B cell (primary cell): Measurements from ENCODE around the gene SOCS4.

ENCODE experiments used
- EZH2 ChIP-seq: IDR thresholded peaks from 2 replicates; pipeline ENCODE4 v1.6.1; 2012; ENCODE audit warnings: borderline replicate concordance, low read depth, mild to moderate bottlenecking, moderate library complexity, low read length; ENCODE audit not compliant: insufficient read depth, poor library complexity, severe bottlenecking
- TF ChIP-seq, protein P1 (sequence below): fragments of 200-600 bp; IDR thresholded peaks from one replicate; pipeline ENCODE4 v1.8.0; 2022; ENCODE audit warnings: antibody characterized with exemption, mild to moderate bottlenecking

DNA sequence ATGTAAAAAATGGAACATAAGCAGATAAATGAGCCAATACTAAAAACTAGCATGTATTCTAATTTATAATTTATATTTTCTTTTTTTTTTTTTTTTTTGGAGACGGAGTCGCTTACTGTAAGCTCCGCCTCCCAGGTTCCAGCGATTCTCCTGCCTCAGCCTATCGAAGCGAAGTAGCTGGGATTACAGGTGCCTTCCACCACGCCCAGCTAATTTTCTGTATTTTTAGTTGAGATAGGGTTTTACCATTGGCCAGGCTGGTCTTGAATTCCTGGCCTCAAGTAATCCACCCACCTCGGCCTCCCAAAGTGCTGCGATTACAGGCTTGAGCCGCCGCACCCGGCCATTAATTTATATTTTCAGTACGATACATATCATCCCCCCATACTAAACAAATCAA, 27.1 kb downstream of the SOCS4 start:
- TF ChIP-seq, protein P1, sequence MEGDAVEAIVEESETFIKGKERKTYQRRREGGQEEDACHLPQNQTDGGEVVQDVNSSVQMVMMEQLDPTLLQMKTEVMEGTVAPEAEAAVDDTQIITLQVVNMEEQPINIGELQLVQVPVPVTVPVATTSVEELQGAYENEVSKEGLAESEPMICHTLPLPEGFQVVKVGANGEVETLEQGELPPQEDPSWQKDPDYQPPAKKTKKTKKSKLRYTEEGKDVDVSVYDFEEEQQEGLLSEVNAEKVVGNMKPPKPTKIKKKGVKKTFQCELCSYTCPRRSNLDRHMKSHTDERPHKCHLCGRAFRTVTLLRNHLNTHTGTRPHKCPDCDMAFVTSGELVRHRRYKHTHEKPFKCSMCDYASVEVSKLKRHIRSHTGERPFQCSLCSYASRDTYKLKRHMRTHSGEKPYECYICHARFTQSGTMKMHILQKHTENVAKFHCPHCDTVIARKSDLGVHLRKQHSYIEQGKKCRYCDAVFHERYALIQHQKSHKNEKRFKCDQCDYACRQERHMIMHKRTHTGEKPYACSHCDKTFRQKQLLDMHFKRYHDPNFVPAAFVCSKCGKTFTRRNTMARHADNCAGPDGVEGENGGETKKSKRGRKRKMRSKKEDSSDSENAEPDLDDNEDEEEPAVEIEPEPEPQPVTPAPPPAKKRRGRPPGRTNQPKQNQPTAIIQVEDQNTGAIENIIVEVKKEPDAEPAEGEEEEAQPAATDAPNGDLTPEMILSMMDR = no peak
- TF ChIP-seq EZH2 = no peak
